Suprapubic skin (tissue), 4 donors: ENCODE results near the gene CACNA1G. TPM values are rescaled to one million over a fixed set of nuclear protein-coding genes. Genes with fewer than 3 reads are reported as not detected.

Experiments
- DNase-seq, 2 donors: peaks; one replicate each; pipeline ENCODE4 v3.0.0-alpha.2; 2019; ENCODE audit warnings: low spot score in 2 of 2
- H3K27ac ChIP-seq: fragments of 200-600 bp; sonication (generic); one replicate; pipeline ENCODE4 v1.5.1; 2019
- H3K27me3 ChIP-seq: fragments of 200-600 bp; sonication (generic); one replicate; pipeline ENCODE4 v1.5.1; 2019
- H3K36me3 ChIP-seq: fragments of 200-600 bp; sonication (generic); one replicate; pipeline ENCODE4 v1.5.1; 2019
- H3K4me1 ChIP-seq: fragments of 200-600 bp; sonication (generic); one replicate; pipeline ENCODE4 v1.5.1; 2019
- H3K4me3 ChIP-seq: fragments of 200-600 bp; sonication (generic); one replicate; pipeline ENCODE4 v1.5.1; 2019; ENCODE audit warnings: mild to moderate bottlenecking
- H3K9me3 ChIP-seq: fragments of 200-600 bp; sonication (generic); one replicate; pipeline ENCODE4 v1.5.1; 2019
- CTCF ChIP-seq, 2 donors: fragments of 200-600 bp in 1 of 2; fragments of 450-650 bp in 1 of 2; sonication (generic) in 1 of 2; IDR thresholded peaks; one replicate each; pipeline ENCODE4 v1.5.1; 2016 to 2019; ENCODE audit warnings: antibody characterized with exemption in 2 of 2, mild to moderate bottlenecking in 1 of 2, moderate library complexity in 1 of 2
- EP300 ChIP-seq: sonication (generic); formaldehyde crosslinking; IDR thresholded peaks from one replicate; pipeline ENCODE4 v1.6.1; 2017; ENCODE audit warnings: antibody characterized with exemption
- POLR2A ChIP-seq, 2 donors: fragments of 450-650 bp; IDR thresholded peaks; one replicate each; pipeline ENCODE4 v1.6.1; 2017; ENCODE audit warnings: antibody characterized with exemption in 2 of 2, mild to moderate bottlenecking in 2 of 2, moderate library complexity in 2 of 2
- POLR2AphosphoS5 ChIP-seq, 3 donors: sonication (generic); formaldehyde crosslinking; IDR thresholded peaks; one replicate each; pipeline ENCODE4 v1.6.1; 2017; ENCODE audit warnings: antibody characterized with exemption in 3 of 3
- WGBS: methylation state at CpG from one replicate; pipeline ENCODE4 v1.1.5; 2018; 5-methylcytosine and 5-hydroxymethylcytosine counted together
- total RNA-seq, 4 donors: library from RNA; depleted of rRNA; stranded (reverse); fragments of >200 nt; gene quantifications; one replicate each; pipeline ENCODE4 v1.1.0, GENCODE V29; 2016

CACNA1G gene
- total RNA-seq, 4 donors from 2014 or later, result 1.1 to 9.9 (median 2.7) TPM

- Histone ChIP-seq H3K36me3 (no peaks in the 10 kb centered on the region), H3K9me3 (no peaks in the 10 kb centered on the region), H3K4me3 (no peak overlapping the region), H3K27ac (no peak overlapping the region), H3K27me3 (peaks cover 9% of the 10 kb centered on the region), H3K4me1 (no peaks in the 10 kb centered on the region)
- no CpG with 5 or more reads among the region's 16 CpGs for WGBS
- no peak for DNase-seq
- TF ChIP-seq POLR2A (IDR thresholded peaks at IDR 0.05) (no peak), POLR2AphosphoS5 (IDR thresholded peaks at IDR 0.05) (no peak), CTCF (IDR thresholded peaks at IDR 0.05) (no peak), EP300 (no peak)
Observed at GRCh38 chr17:50578173-50578572, 17.7 kb downstream of the CACNA1G start.

GRCh38 chr17:50579399-50579798 lies 18.9 kb downstream of the CACNA1G start:
- WGBS, result 87% methylated on average over 4 of the region's 7 CpGs

GRCh38 chr17:50580646-50581045 lies 20.1 kb downstream of the CACNA1G start:
- Histone ChIP-seq H3K9me3 (no peaks in the 10 kb centered on the region), H3K27ac (no peak overlapping the region), H3K27me3 (peaks cover 9% of the 10 kb centered on the region), H3K4me3 (no peak overlapping the region), H3K4me1 (no peaks in the 10 kb centered on the region), H3K36me3 (no peaks in the 10 kb centered on the region)
- 92% methylated on average over 7 of the region's 9 CpGs for WGBS
- TF ChIP-seq POLR2AphosphoS5 (IDR thresholded peaks at IDR 0.05), result no peak
- no peak for DNase-seq

More at GRCh38 chr17:50579399-50579798, 18.9 kb downstream of the CACNA1G start:
- Histone ChIP-seq H3K36me3 (no peaks in the 10 kb centered on the region), H3K4me3 (no peak overlapping the region), H3K27ac (no peak overlapping the region), H3K9me3 (no peaks in the 10 kb centered on the region), H3K4me1 (no peaks in the 10 kb centered on the region), H3K27me3 (peaks cover 9% of the 10 kb centered on the region)
- TF ChIP-seq POLR2AphosphoS5 (IDR thresholded peaks at IDR 0.05) (no peak), EP300 (no peak), POLR2A (IDR thresholded peaks at IDR 0.05) (no peak), CTCF (IDR thresholded peaks at IDR 0.05) (no peak)
- no peak for DNase-seq

- Histone ChIP-seq H3K27ac (no peak overlapping the region), H3K36me3 (no peaks in the 10 kb centered on the region), H3K9me3 (no peaks in the 10 kb centered on the region), H3K27me3 (peaks cover 9% of the 10 kb centered on the region), H3K4me1 (no peaks in the 10 kb centered on the region), H3K4me3 (no peak overlapping the region)
- DNase-seq, result no peak
- TF ChIP-seq CTCF (IDR thresholded peaks at IDR 0.05), result no peak
- TF ChIP-seq EP300, result no peak
- TF ChIP-seq POLR2AphosphoS5 (IDR thresholded peaks at IDR 0.05), result no peak
- 94% methylated on average over 12 of the region's 12 CpGs for WGBS
Observed at GRCh38 chr17:50581316-50581715, 20.8 kb downstream of the CACNA1G start.

GRCh38 chr17:50582741-50583140 lies 22.2 kb downstream of the CACNA1G start:
- H3K27ac ChIP-seq, result no peak overlapping the region
- peaks cover 9% of the 10 kb centered on the region for H3K27me3 ChIP-seq
- H3K9me3 ChIP-seq, result no peaks in the 10 kb centered on the region
- H3K36me3 ChIP-seq, result no peaks in the 10 kb centered on the region
- DNase-seq, result no peak
- TF ChIP-seq POLR2A (IDR thresholded peaks at IDR 0.05), result no peak
- no peak for TF ChIP-seq EP300
- no peak for TF ChIP-seq CTCF (IDR thresholded peaks at IDR 0.05)
- TF ChIP-seq POLR2AphosphoS5 (IDR thresholded peaks at IDR 0.05), result no peak
- 93% methylated on average over 2 of the region's 2 CpGs for WGBS
- no peak overlapping the region for H3K4me3 ChIP-seq
- H3K4me1 ChIP-seq, result no peaks in the 10 kb centered on the region

- no peaks in the 10 kb centered on the region for H3K36me3 ChIP-seq
- H3K4me1 ChIP-seq, result peaks cover under 1% of the 10 kb centered on the region
- H3K27ac ChIP-seq, result no peak overlapping the region
- no peak for TF ChIP-seq POLR2AphosphoS5 (IDR thresholded peaks at IDR 0.05)
- TF ChIP-seq POLR2A (IDR thresholded peaks at IDR 0.05), result no peak
- TF ChIP-seq CTCF (IDR thresholded peaks at IDR 0.05), result no peak
- TF ChIP-seq EP300, result no peak
- H3K4me3 ChIP-seq, result no peak overlapping the region
- H3K9me3 ChIP-seq, result no peaks in the 10 kb centered on the region
- H3K27me3 ChIP-seq, result peaks cover 9% of the 10 kb centered on the region
- 71% methylated on average over 7 of the region's 7 CpGs for WGBS
- no peak for DNase-seq
Observed at GRCh38 chr17:50583641-50584040, 23.1 kb downstream of the CACNA1G start.
